Upper lobe of left lung (tissue), 4 donors: Measurements from ENCODE around the gene MRPL42.

Experiments
- CTCF ChIP-seq, 6 experiments: fragments of 450-650 bp in 4 of 6; fragments of 200-600 bp in 2 of 6; sonication (generic) in 2 of 6; IDR thresholded peaks; one replicate each; pipeline ENCODE4 v1.5.1; 2016 to 2019; ENCODE audit warnings: antibody characterized with exemption in 6 of 6
- POLR2AphosphoS5 ChIP-seq, 2 donors: sonication (generic); formaldehyde crosslinking; IDR thresholded peaks; one replicate each; pipeline ENCODE4 v1.5.1; 2017; ENCODE audit warnings: antibody characterized with exemption in 2 of 2

- no peak for TF ChIP-seq CTCF (IDR thresholded peaks at IDR 0.05)
- TF ChIP-seq POLR2AphosphoS5 (IDR thresholded peaks at IDR 0.05) = no peak
Observed at GRCh38 chr12:93500201-93500600, 32.9 kb downstream of the MRPL42 start.
